ENCODE results near the gene OR6S1. TPM values are rescaled to one million over a fixed set of nuclear protein-coding genes. Genes with fewer than 3 reads are reported as not detected.

The OR6S1 gene
- total RNA-seq, 4 donors from 2014 or later: not detected

DNA sequence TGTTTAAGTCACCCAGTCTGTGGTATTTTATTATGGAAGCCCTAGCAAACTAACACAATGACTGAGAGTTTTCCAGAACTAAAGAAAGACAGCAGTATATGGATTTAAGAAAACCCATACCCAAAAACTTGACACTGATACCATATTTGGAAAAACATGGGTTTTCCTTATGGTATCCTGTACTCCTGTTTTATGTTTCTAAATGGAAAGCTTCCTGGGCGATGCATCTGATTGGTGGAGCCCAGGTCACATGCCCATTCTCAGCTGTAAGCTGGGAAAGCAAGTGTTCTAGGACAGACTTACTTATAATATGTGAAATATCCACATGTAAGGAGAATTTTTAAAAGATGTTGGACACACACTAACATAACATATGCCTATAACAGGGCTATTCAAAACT lies 38.4 kb upstream of the OR6S1 start:
- Histone ChIP-seq H3K4me1 (no peaks in the 10 kb centered on the region), H3K4me3 (no peak overlapping the region), H3K36me3 (no peaks in the 10 kb centered on the region), H3K27me3 (no peaks in the 10 kb centered on the region), H3K27ac (no peak overlapping the region), H3K9me3 (no peaks in the 10 kb centered on the region)
- no peak for TF ChIP-seq POLR2A (IDR thresholded peaks at IDR 0.05)
- TF ChIP-seq, protein P1, sequence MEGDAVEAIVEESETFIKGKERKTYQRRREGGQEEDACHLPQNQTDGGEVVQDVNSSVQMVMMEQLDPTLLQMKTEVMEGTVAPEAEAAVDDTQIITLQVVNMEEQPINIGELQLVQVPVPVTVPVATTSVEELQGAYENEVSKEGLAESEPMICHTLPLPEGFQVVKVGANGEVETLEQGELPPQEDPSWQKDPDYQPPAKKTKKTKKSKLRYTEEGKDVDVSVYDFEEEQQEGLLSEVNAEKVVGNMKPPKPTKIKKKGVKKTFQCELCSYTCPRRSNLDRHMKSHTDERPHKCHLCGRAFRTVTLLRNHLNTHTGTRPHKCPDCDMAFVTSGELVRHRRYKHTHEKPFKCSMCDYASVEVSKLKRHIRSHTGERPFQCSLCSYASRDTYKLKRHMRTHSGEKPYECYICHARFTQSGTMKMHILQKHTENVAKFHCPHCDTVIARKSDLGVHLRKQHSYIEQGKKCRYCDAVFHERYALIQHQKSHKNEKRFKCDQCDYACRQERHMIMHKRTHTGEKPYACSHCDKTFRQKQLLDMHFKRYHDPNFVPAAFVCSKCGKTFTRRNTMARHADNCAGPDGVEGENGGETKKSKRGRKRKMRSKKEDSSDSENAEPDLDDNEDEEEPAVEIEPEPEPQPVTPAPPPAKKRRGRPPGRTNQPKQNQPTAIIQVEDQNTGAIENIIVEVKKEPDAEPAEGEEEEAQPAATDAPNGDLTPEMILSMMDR (IDR thresholded peaks at IDR 0.05): no peak
- intact Hi-C loops (cut with DNase I; ENCODE audit: low total_unique reads): no loop called here
- DNase-seq: peak in 1 of 2 donors; percentile 26

DNA sequence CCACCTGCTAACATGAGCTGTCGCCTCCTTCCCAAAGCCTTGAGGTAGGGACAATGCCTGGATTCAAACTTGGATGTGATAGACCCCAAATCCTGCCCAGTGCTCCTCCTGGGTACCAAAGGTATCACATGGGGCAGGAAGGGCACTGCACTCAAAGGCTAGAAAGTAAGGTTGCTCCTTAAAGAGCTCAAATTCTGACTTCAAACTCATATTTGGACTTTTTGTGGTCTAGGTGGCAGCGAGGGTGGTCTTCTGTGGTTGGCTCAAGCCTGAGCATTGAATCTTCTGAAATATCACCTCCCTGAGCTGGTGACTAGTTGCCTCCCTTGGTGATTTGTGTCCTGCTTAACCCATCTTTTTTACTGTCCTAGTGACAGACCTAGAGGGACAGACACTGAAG lies 34.6 kb upstream of the OR6S1 start:
- no peak overlapping the region for H3K27ac ChIP-seq
- H3K27me3 ChIP-seq: no peaks in the 10 kb centered on the region
- no peaks in the 10 kb centered on the region for H3K9me3 ChIP-seq
- H3K4me3 ChIP-seq: no peak overlapping the region
- H3K4me1 ChIP-seq: no peaks in the 10 kb centered on the region
- TF ChIP-seq, protein P1 (IDR thresholded peaks at IDR 0.05): no peak
- TF ChIP-seq POLR2A (IDR thresholded peaks at IDR 0.05): no peak
- DNase-seq: no peak
- intact Hi-C loops (cut with DNase I; ENCODE audit: low total_unique reads): no loop called here
- H3K36me3 ChIP-seq: no peaks in the 10 kb centered on the region

DNA sequence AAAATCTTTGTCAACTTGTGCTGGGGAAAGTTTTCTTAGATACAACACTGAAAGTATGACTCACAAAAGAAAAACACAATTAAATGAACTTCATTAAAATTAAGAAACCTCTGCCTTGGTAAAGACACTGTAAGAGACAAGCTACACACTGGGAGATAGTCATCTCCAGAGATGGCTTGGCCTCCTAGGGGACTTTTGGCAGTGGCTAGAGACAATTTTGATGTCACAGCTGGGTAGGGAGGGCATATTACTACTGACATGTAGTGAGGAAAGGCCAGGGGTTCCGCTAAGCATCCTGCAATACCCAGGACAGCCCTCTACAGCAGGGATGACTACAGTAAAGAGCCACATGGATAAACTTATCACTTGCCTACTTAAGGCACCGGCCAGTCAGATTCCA lies 34.2 kb upstream of the OR6S1 start:
- intact Hi-C loops (cut with DNase I; ENCODE audit: low total_unique reads): no loop called here
- no peaks in the 10 kb centered on the region for H3K9me3 ChIP-seq
- DNase-seq: no peak
- no peaks in the 10 kb centered on the region for H3K27me3 ChIP-seq
- H3K36me3 ChIP-seq: no peaks in the 10 kb centered on the region
- TF ChIP-seq, protein P1 (IDR thresholded peaks at IDR 0.05): no peak
- no peak for TF ChIP-seq POLR2A (IDR thresholded peaks at IDR 0.05)
- H3K4me3 ChIP-seq: no peak overlapping the region
- H3K27ac ChIP-seq: no peak overlapping the region
- no peaks in the 10 kb centered on the region for H3K4me1 ChIP-seq

DNA sequence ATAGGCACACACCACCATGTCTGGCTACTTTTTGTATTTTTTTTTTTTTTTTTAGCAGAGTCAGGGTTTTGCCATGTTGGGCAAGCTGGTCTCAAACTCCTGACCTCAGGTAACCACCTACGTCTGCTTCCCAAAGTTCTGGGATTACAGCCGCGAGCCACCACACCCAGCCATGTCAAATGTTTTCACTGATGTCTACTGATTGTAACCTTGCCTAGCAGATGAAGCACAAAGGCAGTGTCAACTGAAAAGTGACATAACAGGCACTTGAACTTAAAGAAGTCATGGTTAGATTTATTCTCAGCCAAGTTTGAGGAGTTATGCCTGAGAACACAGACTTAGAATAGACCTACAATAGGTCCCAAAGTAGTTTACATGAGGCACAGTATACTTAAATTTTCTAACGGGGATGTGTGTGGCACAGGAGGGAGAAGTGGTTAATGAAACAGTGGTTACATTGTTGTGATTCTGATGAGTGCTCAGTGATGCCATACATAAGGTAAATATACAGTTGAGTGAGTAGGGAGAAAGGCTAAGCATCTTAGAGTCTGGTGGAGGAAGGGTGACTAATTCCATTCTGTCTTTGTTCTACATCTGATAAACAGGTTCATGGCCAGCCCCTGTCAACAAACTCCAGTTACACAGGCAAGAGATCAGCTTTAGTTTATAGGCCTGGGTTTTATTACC lies 30.2 kb upstream of the OR6S1 start:
- TF ChIP-seq, protein P1 (IDR thresholded peaks at IDR 0.05): no peak
- TF ChIP-seq POLR2A (IDR thresholded peaks at IDR 0.05): no peak
- Histone ChIP-seq H3K27me3 (no peaks in the 10 kb centered on the region), H3K27ac (no peak overlapping the region), H3K9me3 (no peaks in the 10 kb centered on the region), H3K4me3 (no peak overlapping the region), H3K36me3 (no peaks in the 10 kb centered on the region), H3K4me1 (no peaks in the 10 kb centered on the region)
- intact Hi-C loops (cut with DNase I; ENCODE audit: low total_unique reads): no loop called here
- DNase-seq: no peak

DNA sequence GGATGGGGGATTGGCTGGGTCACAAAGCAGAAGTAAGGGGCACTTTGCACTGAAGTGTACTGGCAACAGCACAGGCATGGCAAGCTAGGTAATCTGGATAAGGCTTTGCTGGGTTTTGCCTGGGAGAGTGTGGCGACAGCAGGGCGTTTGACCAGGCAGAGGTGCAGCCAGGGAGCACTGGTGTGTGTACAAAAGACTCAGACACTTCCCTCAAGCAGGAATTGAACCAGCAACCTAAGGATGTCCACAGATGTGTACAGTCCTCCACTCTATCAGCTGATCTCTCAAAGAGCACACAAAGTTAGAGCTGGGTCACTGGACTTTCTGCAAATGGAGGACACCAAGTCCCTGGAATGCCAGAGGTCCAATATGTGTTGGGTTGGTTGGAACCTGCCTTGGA lies 27.5 kb upstream of the OR6S1 start:
- no peaks in the 10 kb centered on the region for H3K4me1 ChIP-seq
- no peaks in the 10 kb centered on the region for H3K27me3 ChIP-seq
- TF ChIP-seq, protein P1 (IDR thresholded peaks at IDR 0.05): no peak
- TF ChIP-seq POLR2A (IDR thresholded peaks at IDR 0.05): no peak
- H3K36me3 ChIP-seq: no peaks in the 10 kb centered on the region
- no peak overlapping the region for H3K27ac ChIP-seq
- intact Hi-C loops (cut with DNase I; ENCODE audit: low total_unique reads): no loop called here
- no peak overlapping the region for H3K4me3 ChIP-seq
- no peaks in the 10 kb centered on the region for H3K9me3 ChIP-seq
- no peak for DNase-seq
